Large intestine (tissue), 3 donors: ENCODE results near the gene ENDOU. TPM values are rescaled to one million over a fixed set of nuclear protein-coding genes. Genes with fewer than 3 reads are reported as not detected.

Experiments
- DNase-seq, 2 donors: peaks; one replicate each; pipeline versions ENCODE4 v3.0.0 to v3.0.0-alpha.2; 2013
- H3K27ac ChIP-seq: one replicate; pipeline ENCODE4 v1.5.1; 2013; ENCODE audit warnings: low read length
- H3K27me3 ChIP-seq: 2 replicates; pipeline ENCODE4 v1.6.1; 2013; ENCODE audit warnings: low read length; ENCODE audit not compliant: control insufficient read depth, insufficient read depth
- H3K36me3 ChIP-seq: 2 replicates; pipeline ENCODE4 v1.6.1; 2013; ENCODE audit warnings: low read length; ENCODE audit not compliant: control insufficient read depth, insufficient read depth
- H3K4me1 ChIP-seq: one replicate; pipeline ENCODE4 v1.6.1; 2013; ENCODE audit warnings: low read length; ENCODE audit not compliant: control insufficient read depth, insufficient read depth
- H3K4me3 ChIP-seq: one replicate; pipeline ENCODE4 v1.5.1; 2013; ENCODE audit warnings: low read length
- H3K9me3 ChIP-seq: one replicate; pipeline ENCODE4 v1.6.1; 2013; ENCODE audit warnings: mild to moderate bottlenecking, low read depth, low read length, moderate library complexity; ENCODE audit not compliant: control insufficient read depth
- WGBS: methylation state at CpG from one replicate; pipeline ENCODE4 v1.1.5; 2013; ENCODE audit warnings: low lambda C conversion rate; ENCODE audit not compliant: insufficient coverage; 5-methylcytosine and 5-hydroxymethylcytosine counted together
- polyA plus RNA-seq: library from polyadenylated mRNA; unstranded; fragments of 120-200 nt; gene quantifications from one replicate; pipeline ENCODE4 v1.2.1, GENCODE V29; 2013

ENDOU gene
- polyA plus RNA-seq, 1 donor = 1.8 TPM

DNA sequence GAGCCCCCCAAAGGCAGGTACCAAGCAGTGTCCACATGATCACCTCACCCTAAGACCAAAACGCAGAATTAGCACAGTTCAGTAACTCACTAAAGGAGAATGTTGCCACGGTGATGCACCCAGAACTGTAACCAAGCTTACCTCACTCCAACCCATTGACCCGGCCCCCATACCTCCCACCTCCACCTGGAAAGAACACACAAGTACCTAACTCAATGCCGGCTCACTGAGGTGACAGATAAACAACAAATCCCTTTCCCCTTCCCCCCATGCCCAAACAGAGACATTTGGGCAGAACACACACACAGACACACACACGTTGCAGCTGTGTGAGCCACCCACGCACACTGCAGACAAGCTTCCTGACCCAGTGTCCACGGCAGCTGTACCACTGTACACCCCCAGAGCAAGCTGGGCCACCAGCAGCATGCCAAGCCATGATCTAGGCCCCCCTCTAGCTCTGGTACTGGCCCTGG, 32.1 kb upstream of the ENDOU start:
- Histone ChIP-seq H3K27ac (no peak overlapping the region), H3K4me1 (peaks cover 6% of the 10 kb centered on the region), H3K4me3 (peak overlapping the region; percentile 64), H3K9me3 (no peaks in the 10 kb centered on the region), H3K36me3 (no peaks in the 10 kb centered on the region), H3K27me3 (no peaks in the 10 kb centered on the region)
- no peak for DNase-seq
- WGBS = no CpG with 5 or more reads among the region's 7 CpGs

DNA sequence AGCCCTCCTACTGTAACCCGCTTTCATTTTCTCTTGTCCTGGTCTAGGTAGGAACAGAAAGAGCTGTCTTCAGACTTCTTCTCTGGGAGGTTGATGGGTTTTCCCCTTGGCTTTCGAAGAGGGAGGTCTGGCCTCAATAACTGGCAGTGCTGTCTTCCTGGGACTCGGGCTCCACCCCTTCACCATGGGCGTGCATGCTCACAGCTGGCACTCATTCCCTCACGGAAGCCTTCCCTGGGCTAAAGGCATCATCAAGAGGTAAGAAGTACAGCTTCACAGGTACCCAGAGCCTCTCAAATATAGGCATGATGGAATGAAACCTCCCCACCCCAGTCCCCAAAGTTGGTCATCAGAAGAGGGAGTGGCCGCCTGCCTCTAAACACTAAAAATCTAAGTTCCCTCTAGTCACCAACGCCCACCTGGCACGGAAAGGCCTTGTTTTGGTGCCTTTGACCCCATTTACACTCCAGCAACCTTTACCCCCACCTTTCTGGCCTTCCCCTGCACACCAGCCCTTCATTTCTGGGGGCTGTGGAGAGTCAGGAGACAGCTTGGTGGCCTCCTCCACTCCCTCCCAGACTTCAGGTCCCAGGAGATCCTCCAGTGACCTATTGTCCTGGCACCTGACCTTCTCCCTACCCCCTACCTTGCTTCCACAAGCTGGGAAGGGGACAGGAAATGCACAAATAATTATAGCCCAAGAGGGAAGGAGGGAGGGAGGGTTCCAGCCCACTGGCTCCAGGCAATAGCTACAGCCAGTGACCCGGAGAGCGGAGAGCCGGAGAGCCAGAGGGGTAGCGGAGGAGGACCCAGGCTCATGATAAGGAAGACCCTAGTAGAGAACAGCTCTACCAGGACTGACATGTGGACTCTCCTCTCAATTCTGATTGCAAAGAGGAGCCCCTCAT, 30.6 kb upstream of the ENDOU start:
- Histone ChIP-seq H3K4me1 (peaks cover 6% of the 10 kb centered on the region), H3K36me3 (no peaks in the 10 kb centered on the region), H3K9me3 (no peaks in the 10 kb centered on the region), H3K27ac (no peak overlapping the region), H3K4me3 (no peak overlapping the region), H3K27me3 (no peaks in the 10 kb centered on the region)
- 60% methylated on average over 1 of the region's 12 CpGs for WGBS
- no peak for DNase-seq

DNA sequence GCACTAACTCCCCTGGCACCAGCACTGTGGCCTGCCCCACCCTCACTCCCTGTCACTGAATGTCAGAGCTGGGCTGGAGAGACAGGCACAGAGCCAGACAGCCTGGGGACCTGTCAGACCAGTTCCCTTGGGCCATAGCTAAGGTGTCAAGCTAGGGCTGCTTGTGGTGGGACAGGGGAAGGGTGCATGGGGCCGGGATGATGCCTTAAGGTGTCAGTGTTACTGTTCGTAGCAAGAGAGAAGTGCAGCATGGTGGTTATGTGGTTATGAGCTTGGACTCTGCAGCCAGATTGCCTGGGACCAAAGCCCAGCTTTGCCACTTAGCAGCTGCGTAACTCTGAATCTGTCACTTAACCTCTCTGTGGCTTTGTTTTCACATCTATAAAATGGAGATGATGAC, 29.6 kb upstream of the ENDOU start:
- Histone ChIP-seq H3K4me1 (peaks cover 6% of the 10 kb centered on the region), H3K4me3 (no peak overlapping the region), H3K9me3 (no peaks in the 10 kb centered on the region), H3K27ac (no peak overlapping the region), H3K27me3 (no peaks in the 10 kb centered on the region), H3K36me3 (no peaks in the 10 kb centered on the region)
- no peak for DNase-seq
- no CpG with 5 or more reads among the region's 3 CpGs for WGBS

DNA sequence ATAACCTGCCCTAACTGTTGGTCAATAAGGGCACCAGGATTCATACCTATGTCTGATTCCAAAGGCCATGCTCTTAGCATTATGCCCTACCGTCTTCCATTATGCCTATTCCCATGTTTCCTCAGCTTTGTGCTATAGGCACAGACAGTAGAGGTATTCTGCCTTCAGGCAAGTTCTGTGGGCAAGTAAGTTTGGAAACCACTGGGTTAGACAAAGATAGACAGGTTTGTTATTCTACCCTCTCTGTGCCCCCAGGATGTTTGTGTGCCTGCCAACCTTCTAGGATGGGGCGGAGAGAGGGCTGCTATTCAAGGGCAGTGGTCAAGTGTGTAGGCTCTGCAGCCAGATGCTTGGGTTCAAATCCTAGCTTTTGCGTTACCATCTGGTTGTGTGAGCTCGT, 28.8 kb upstream of the ENDOU start:
- no peak overlapping the region for H3K4me3 ChIP-seq
- H3K36me3 ChIP-seq = no peaks in the 10 kb centered on the region
- H3K27me3 ChIP-seq = no peaks in the 10 kb centered on the region
- no peaks in the 10 kb centered on the region for H3K4me1 ChIP-seq
- no peaks in the 10 kb centered on the region for H3K9me3 ChIP-seq
- H3K27ac ChIP-seq = no peak overlapping the region
- WGBS = no CpG with 5 or more reads among the region's 4 CpGs
- no peak for DNase-seq

DNA sequence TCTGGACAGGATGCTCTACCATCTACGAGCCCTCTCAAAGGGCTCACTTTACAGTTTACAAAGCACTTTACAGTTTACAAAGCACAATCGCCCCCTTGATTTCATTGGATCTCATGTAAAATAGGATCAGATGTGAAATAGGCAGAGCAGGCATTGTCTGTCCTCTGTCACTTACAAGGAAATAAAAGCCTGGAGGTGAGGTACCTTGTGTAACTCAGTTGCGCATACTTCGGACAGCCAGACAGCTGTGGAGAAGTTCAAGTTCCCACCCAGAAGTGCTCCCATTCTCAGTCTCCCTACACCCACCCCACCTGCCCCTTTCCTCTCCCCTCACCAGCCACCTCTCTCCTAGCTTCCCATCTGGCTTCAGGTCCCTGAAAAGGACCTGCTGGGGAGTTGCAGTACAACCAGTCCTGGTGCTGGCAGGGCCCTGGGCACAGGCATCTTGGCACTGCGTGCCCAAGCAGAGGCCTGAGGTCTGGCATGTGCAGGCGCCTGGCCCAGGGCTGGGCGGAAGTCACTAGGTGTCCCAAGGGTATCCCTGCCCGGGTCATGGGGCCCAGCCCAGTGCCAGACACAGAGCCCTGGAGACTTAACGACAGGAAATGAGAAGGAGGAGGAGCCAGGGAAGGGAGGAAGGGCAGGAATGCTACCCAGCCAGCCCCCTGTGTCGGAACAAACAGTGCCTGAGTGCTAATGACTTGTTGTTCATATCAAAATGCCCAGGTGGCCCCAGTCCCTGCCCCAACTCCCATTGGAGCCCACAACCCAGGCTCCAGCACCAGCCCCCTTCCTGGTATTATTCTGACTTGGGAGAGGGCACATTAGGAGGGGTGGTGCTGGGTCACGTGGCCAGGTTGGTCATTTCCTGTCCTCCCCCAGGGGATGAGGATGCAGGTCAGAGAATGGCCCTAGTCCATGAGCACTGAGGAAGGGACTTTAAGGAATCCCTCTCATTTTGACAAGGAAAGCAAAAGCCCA, 28.0 kb upstream of the ENDOU start:
- no peak overlapping the region for H3K4me3 ChIP-seq
- no peak overlapping the region for H3K27ac ChIP-seq
- H3K36me3 ChIP-seq = no peaks in the 10 kb centered on the region
- H3K27me3 ChIP-seq = no peaks in the 10 kb centered on the region
- no peaks in the 10 kb centered on the region for H3K9me3 ChIP-seq
- no peaks in the 10 kb centered on the region for H3K4me1 ChIP-seq
- peak in 1 of 2 donors; percentile 39 for DNase-seq
- WGBS = 88% methylated on average over 1 of the region's 11 CpGs

DNA sequence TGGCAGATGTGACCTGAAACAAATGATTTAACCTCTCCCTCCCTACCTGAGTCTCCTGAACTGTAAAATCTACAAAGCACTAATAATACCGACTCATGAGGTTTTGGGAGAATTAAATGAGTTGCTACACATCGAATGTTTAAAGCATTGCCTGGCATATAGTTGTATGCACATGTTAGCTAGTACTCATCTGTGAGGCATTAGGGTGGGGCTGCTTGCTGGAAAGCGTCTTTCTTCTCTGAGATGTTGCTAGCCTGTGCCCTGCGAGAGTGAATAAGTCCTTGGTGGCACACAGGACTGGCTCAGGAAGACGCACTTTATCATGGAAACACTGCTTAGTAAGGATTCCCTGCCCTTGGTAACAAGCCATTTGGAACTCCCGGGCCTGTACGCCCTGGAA, 27.3 kb upstream of the ENDOU start:
- no peaks in the 10 kb centered on the region for H3K27me3 ChIP-seq
- no peak overlapping the region for H3K4me3 ChIP-seq
- WGBS = no CpG with 5 or more reads among the region's 7 CpGs
- H3K27ac ChIP-seq = no peak overlapping the region
- DNase-seq = no peak
- no peaks in the 10 kb centered on the region for H3K36me3 ChIP-seq
- H3K4me1 ChIP-seq = no peaks in the 10 kb centered on the region
- no peaks in the 10 kb centered on the region for H3K9me3 ChIP-seq

DNA sequence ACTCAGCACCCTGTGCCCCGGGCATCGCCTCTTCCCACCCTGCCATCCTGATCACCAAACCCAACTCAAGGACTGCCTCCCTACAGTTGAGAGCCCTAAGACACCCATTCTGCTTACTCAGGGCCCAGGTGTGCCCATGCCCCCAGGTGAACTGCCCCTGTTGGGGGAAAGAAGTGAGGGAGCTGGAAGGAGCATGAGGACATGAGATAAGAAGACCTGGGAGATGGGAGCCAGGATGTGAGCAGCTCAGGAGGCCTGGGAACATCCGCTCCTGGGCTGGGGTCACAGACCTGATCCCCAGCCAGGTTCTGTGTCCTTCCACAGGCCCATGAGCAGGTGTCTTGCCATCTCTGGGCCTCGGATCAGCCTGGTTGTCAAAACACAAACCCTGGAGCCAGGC, 26.8 kb upstream of the ENDOU start:
- H3K4me3 ChIP-seq = no peak overlapping the region
- H3K4me1 ChIP-seq = no peaks in the 10 kb centered on the region
- DNase-seq = no peak
- H3K36me3 ChIP-seq = no peaks in the 10 kb centered on the region
- no peaks in the 10 kb centered on the region for H3K9me3 ChIP-seq
- H3K27me3 ChIP-seq = no peaks in the 10 kb centered on the region
- WGBS = no CpG with 5 or more reads among the region's 4 CpGs
- no peak overlapping the region for H3K27ac ChIP-seq

DNA sequence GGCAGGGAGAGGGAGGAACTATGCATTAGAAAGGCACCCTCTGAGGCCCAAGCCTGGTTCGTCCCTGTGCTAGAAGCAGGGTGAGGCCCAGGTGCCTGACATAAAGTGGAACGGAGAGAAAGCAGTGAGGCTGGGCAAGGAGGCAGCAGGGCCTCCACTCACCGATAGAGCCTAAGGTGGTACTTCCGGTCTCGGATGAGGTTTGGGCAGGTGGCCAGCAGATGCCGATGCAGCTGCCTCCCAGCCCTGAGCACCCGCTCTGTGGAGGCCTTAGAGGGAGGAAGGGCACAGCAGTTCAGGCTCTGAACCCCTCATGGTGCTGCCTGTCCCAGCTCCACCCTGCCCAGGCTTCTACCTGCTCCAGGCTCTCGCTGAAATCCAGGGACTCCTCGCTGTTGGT, 26.3 kb upstream of the ENDOU start:
- H3K27ac ChIP-seq = no peak overlapping the region
- no peaks in the 10 kb centered on the region for H3K9me3 ChIP-seq
- H3K4me3 ChIP-seq = no peak overlapping the region
- H3K27me3 ChIP-seq = no peaks in the 10 kb centered on the region
- no CpG with 5 or more reads among the region's 9 CpGs for WGBS
- no peak for DNase-seq
- H3K4me1 ChIP-seq = peaks cover 2% of the 10 kb centered on the region
- no peaks in the 10 kb centered on the region for H3K36me3 ChIP-seq

DNA sequence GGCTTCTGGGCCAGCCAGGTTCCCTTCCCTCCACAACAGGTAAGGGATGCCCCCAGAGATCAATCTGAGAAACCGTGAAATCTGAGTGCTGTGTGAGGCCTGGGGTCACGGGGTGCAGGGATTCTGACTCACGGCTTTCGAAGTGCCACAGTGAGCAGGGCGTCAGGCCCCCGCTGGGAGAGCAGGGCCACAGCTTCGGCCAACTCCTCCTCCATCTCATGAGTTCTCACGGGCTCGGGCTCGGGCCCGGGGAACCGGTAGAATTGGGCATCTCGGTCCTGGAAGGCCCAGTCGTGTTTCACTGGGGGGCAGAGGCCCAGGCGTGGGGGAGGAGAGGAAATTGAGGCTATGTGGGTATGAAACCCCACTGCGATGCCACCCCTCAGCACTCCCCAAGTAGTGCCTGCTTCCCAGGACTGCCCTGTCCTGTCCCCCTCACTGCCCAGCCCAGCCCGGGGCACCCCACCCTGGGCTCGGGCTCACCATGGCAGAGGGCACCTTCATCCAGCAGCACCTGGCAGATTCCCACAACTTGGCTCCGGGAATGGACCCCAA, 25.7 kb upstream of the ENDOU start:
- no peak for DNase-seq

DNA sequence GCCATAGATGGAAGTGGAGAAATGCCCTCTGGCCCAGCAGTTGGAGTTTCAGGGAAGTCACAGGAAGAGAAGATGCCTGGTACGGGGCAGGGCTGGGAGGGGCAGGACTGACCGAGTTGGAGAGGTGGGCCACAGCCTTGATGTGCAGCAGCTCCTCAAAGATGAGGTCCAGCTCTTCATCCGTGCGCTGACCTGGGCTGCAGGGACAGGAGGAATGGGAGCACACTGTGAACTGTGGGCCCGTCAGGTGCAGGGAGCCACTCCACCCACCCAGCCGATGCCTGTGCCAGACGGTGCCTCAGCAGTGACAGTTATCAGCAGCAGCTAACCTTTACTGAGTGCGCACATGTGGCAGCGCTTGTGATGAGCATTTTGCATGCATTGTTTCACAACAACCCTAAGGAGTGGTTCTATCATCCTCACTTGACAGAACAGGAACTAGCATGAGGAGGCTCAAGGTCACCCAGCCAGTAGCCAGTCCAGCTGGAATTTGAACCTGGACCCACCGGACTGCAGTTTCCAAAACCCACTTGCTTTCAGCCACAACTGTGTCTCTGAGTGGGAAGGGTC, 25.0 kb upstream of the ENDOU start:
- no peaks in the 10 kb centered on the region for H3K27me3 ChIP-seq
- no CpG with 5 or more reads among the region's 10 CpGs for WGBS
- DNase-seq = no peak
- H3K9me3 ChIP-seq = no peaks in the 10 kb centered on the region
- H3K36me3 ChIP-seq = no peaks in the 10 kb centered on the region
- no peak overlapping the region for H3K27ac ChIP-seq
- no peak overlapping the region for H3K4me3 ChIP-seq
- H3K4me1 ChIP-seq = peaks cover 8% of the 10 kb centered on the region

More for the DNA sequence above, 25.7 kb upstream of the ENDOU start:
- no peaks in the 10 kb centered on the region for H3K27me3 ChIP-seq
- H3K4me3 ChIP-seq = no peak overlapping the region
- H3K4me1 ChIP-seq = peaks cover 8% of the 10 kb centered on the region
- WGBS = no CpG with 5 or more reads among the region's 19 CpGs
- no peak overlapping the region for H3K27ac ChIP-seq
- no peaks in the 10 kb centered on the region for H3K36me3 ChIP-seq
- H3K9me3 ChIP-seq = no peaks in the 10 kb centered on the region
